HG03575 (cell line): ENCODE data around the gene ZSWIM7.
"Not testable (repeated sequence)": the region's sequence is repeated elsewhere in the genome, so short reads cannot be mapped to it uniquely, and the experiment has no call there.

Experiments used
- ATAC-seq: cut with Tn5 transposase; IDR thresholded peaks from one replicate; pipeline ENCODE4 v1.9.1; 2021; ENCODE audit not compliant: unreplicated experiment, insufficient number of reproducible peaks, low FRiP score; ENCODE audit errors: extremely low read depth

The ZSWIM7 gene

DNA sequence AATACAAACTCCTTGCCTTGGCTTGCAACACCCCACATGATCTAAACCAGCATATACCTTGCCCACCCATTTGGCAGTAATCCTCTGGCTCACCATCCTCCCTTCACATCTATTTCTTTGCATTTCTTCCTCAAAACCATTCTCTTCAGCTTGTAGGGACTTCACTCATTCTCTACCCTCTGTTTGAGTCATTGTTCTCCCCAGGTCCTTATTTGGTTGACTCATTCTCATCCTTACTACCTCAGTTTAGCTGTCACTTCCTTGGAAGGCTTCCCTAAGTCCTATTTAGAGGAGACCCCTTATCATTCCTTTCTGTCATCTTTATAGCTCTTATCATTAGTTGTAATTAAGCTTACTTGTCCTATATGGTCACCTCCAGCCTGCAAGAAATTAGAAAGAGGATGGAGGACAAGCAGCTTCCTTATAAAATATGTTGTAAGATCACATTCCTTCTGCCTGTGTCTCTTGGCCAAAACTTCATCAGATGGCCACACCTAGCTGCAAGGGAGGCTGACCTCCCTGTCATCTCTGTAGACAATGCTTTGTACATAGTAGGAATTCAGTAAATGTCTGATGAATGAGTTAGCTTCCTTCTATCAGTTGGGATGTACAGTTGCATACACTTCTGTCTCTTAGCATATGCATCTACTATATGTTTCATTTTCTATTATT, 1.9 kb upstream of the ZSWIM7 start:
- ATAC-seq = no peak

DNA sequence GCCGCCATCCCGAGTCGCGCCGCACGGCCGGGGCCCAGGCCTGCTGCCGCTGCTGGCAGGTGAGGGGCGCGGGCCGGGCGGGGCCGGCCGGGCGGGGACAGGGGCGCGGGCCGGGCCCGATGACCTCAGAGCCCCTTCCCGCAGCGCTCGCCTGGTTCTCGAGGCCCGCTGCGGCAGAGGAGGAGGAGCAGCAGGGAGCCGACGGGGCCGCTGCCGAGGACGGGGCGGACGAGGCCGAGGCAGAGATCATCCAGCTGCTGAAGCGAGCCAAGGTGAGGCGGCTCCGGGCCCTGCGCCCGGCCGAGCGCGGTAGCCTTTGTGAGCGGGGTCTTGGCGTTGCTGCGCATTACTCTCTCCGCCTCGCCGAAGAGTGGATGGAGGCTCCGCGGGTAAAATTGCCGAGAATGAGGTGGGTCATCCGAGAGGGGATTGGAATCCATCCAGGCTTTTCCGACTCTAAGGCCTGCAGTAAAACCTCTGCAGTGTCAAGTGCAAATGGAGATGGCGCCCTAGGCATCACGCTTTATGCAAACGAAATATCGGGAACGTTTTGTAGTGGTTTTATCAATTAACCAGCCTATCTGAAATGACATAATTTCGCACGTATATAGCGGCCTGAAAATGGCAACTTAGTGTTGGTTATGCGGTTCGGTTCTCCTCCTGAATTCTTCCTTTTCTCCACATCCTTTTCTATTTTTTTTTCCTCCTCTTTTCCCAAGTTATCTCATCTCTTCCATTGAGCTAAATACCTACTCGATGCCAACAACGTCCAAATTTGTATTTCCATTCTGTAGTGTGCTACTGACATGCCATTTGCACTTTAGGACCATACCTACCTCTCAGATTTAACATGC, 697 bp upstream of the ZSWIM7 start:
- ATAC-seq = no peak

DNA sequence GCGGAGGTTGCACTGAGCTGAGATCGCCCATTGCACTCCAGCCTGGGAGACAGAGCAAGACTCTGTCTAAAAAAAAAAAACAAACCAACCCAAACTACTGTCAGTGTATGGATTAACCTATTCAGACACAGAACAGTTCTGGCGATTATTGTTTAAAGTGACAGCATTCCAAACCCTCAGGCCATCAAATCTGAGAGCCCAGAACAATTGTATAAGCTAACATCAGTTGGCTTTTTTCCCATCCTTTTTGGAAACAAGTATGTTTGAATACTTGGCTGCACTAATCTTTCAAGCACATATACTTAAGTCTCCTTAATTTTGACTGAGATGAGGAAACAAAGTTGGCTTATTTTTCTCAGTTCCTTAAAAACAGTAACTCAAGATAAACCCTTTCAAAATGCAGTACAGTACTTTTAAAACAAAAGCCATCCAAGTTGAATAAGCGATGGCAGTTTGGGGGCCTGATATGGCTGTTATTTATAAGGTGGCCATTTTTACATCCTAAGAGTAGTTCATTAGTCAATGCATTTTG, 1.4 kb downstream of the ZSWIM7 start:
- ATAC-seq = no peak

DNA sequence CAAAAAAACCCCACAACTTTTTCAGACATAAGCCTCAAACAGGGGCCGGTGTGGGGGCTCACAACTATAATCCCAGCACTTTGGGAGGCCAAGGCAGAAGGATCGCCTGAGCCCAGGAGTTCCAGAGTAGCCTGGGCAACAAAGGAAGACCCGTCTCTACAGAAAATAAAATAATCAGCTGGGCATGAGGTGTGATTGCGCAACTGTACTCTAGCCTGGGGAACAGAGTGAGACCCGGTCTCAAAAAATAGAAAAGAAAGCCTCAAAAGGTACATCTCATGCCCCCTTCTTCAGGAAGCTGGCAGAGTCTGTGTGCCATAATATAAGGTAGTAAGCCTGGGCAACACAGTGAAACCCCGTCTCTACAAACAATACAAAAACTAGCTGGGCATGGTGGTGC, 3.2 kb downstream of the ZSWIM7 start:
- no peak for ATAC-seq

DNA sequence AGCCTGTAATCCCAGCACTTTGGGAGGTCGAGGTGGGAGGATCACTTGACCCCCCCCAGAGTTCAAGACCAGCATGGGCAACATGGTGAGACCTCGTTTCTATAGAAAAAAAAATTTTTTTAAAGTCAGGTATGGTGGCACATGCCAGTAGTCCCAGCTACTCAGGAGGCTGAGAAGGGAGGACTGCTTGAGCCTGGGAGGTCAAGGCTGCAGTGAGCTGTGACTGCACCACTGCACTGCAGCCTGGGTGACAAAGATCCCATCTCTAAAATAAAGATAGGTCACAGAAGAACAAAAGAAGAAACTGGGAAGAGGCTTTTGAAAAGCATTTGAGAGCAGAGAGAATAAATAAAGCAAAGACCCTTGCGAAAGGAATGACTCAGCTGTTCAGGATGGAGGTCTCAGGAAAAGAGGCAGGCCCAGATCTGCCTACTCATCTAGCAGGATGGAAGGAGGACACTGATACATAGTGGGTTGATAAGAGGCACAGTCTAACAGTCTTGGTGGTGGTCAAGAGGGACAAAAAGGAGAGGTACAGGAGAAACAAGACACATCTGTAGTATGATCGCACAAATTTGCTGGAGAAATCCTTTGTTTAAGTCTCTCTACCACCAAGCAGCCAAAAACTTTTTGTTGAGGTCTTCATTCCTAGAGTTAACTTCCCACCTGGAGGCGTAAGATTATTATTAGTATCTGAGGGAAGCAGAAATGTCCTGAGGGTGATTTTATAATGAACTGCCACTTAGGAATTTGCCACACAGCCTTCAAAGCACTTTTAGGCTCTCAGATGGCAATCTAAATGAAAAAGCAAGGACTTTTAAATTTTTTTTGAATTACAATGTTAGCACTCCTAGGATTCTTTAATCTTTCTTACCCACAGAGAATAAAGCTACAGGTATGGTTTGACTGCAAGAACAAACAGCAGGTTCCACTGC, 17.6 kb downstream of the ZSWIM7 start:
- no peak for ATAC-seq

DNA sequence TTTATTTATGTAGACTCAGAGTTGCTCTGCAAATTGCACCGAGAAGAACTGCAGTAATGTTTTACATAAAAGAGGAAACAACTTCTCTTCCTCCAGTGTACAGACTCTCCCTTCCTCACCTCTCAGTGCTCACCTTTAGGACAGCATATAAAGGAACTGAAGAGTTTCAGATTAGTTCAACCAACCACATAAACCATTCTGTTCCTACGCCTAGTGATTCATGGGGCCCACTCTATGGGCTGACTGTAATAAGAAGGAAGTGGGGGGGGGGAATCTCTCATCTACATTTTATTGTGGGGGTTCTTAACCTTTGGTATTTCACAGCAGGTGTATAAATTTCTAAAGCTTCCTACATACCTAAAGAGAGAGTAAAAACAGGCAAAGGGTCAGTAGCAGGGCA, 18.3 kb downstream of the ZSWIM7 start:
- peak; percentile 70 for ATAC-seq

DNA sequence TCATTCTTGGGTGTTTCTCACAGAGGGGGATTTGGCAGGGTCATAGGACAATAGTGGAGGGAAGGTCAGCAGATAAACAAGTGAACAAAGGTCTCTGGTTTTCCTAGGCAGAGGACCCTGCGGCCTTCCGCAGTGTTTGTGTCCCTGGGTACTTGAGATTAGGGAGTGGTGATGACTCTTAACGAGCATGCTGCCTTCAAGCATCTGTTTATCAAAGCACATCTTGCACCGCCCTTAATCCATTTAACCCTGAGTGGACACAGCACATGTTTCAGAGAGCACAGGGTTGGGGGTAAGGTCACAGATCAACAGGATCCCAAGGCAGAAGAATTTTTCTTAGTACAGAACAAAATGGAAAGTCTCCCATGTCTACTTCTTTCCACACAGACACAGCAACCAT, 20.5 kb downstream of the ZSWIM7 start:
- not testable (repeated sequence) for ATAC-seq

DNA sequence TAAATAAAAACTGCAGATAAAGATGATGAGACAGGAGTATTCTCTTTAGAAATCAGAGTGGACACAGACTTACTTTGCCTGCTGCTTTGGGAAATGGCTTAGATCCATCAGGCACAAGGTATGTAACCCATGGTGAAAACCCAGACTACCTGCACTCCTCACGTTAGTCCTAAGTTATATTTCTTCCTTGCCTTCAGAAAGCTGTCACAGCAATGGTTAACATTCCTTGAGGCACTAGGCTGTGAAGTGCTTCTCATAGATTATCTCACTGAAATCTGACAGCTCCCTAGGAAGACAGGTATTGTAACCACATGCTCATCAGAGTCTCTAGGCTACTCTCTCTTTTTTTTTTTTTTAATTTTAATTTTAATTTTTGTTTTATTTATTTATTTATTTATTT, 20.9 kb downstream of the ZSWIM7 start:
- ATAC-seq = no peak

DNA sequence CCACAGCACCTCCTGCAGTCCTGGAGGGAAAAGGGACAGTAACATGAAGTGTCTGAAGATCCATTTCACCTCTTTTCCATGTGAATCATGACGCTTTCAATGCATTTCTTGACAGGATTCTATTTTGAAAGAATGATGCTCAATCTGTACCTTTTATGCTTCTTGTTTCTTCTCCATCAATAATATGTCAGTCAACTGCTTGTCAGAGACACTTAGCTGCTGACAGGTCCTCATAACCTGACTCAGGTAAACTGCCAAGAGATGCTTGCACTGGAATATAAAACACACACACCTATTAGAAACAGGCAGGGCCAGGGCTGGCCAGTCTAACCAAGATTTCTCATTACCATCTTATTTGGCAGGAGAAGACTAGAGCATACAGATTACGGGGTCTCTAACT, 21.6 kb downstream of the ZSWIM7 start:
- ATAC-seq = no peak

DNA sequence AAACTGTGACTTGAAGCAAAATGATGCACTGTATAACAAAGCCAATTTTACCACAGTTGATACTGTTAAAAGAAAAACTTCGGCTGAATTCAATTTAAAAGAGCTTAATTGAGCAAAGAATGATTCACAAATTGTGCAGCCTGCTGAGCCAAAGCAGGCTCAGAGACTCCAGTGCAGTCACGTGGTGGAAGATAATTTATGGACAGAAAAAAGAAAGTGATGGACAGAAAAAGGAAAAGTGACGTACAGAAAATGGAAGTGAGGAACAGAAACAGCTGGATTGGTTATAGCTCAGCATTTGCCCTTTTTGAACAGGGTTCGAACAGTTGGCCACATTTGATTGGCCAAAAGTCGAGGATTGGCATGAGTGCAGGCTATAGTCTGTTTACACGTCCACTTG, 25.7 kb downstream of the ZSWIM7 start:
- no peak for ATAC-seq

DNA sequence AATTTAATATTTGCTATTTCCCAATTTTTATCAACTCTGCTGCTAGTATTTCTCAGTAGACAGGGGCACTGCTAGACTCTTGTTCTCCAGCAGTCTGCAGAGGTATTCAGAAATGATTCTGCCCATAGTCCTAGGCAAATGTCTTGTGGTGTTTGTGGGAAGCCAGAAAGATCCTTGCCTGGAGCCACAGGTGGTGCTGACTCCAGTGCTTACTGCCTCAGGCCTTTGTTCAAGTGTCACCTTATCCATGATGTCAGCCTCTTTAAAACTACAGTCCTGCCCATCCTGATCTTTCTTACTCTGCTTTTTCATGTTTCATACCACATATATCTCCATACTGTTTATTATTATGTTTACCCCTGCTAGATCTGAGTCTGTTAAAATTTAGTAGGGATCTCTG, 26.5 kb downstream of the ZSWIM7 start:
- no peak for ATAC-seq

DNA sequence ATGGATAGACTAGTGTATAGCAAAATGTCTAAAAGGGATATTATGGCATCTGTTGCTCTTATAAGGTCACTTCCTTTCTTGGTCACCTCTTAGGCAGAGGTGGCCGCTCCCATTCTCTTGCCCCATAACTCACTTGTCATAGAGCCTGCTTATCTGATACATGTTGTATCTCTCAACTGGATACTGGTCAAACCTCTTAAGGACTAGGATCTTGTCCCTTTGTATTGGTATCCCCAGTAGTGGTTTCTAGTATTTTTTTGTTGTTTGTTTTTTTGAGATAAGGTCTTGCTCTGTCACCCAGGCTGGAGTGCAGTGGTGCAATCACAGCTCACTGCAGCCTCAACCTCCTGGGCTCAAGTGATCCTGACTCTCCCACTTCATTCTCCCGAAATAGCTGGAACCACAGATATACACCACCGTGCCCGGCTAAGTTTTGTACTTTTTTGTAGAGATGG, 27.0 kb downstream of the ZSWIM7 start:
- no peak for ATAC-seq

DNA sequence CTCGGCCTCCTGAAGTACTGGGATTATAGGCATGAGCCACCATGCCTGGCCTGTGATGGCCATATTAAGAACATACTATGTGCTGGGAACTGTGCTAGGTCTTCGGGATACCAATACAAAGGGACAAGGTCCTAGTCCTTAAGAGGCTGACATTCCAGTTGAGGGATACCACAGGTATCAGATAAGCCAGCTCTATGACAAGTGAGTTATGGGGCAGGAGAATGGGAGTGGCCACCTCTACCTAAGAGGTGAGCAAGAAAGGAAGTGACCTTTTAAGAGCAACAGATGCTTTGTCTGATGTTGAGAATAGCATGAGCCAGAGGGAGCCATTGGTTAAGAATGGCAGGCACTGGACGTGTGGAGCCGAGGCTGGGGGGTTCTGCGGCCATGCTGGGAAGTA, 27.6 kb downstream of the ZSWIM7 start:
- no peak for ATAC-seq

DNA sequence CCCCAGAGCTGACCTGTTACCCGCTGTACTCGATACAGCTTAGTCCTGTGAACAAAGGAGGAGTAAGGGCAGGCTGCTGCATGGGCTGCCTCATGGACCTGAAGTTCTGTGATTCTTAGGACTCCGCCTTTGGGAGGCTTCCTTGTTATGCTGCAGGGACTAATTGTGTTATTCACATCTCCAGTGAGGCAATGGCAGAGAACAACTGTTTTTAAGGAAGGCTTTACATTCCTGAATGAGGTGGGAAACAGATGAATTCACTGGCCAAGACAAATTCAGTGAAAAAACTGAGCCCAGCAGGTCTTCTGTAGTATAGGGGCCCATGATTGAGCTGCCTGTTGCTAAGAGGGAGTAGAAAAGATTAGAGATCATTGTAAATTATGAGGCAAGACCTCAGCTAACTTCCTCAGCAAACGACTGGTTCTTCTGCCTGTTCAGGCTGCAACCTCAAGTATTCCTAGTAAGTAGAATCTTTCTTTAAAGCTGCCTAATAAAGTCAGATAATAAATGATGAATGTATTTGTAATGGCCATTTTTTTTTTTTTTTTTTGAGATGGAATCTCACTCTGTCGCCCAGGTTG, 28.3 kb downstream of the ZSWIM7 start:
- ATAC-seq = no peak

DNA sequence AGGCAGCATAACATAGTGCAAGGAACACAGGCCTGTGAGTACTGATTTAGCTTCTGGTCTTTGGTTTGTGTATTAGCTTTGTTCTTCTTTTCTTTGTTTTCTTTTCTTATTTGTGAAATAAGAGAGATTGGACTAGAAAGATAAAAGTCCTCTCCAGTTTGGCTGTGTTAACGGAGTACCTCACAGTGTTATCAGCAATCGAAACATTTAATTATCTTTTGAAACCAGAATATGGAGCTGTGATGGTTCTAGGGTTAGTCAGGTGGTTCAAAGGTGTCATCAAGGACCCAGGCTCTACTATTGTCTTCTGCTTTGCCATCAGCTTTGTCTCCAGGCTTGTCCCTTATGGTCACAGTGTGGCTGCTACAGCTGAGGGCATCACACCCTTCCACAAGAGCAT, 29.0 kb downstream of the ZSWIM7 start:
- no peak for ATAC-seq

DNA sequence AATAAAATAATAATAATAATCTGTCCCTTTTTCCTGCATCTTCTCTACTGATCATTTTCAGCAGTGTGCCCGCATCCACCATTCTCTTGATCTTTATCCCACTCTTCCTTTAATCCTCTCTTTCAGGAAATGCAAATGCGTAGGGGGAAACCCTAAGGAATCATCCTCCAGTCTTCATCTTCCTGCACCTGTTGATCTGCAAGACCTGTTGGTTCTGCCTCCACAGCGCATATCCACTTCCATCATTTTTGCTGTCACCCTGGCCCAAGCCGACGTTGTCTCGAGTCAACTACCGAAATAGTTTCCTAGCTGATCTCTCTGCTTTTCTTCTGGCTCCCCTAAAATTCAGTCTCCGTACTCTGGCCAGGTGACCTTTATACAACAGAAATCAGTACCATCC, 30.0 kb downstream of the ZSWIM7 start:
- no peak for ATAC-seq

DNA sequence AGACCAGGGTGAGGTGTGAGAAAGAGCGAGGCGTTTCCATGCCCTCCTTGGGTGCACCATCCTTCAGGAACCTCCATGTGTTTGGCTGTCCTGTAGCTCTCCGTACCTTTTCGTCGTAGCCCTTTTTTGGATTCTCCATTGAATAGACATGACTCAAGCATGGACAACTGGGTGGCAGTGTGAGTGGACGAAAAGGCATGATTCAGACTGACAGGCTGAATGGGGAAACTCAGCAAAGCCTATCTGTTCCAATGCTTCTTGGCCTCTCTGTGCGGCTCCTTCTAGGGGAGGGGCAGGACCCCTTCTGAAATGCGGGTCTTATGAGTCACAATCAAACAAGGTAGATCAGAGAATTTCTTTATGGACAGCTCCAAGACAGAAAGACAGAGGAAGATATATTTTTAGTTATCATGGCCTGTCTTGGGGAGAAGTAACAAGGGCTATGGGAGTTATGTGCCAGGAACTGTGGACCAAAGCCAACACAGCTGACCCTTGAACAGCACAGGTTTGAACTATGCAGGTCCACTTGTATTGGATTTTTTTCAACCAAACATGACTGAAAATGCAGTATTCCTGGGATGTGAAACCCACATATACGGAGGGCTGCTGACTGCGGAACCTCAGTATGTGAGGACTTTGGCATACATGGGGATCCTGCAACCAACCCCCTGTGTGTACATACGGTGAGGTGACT, 31.7 kb downstream of the ZSWIM7 start:
- no peak for ATAC-seq

DNA sequence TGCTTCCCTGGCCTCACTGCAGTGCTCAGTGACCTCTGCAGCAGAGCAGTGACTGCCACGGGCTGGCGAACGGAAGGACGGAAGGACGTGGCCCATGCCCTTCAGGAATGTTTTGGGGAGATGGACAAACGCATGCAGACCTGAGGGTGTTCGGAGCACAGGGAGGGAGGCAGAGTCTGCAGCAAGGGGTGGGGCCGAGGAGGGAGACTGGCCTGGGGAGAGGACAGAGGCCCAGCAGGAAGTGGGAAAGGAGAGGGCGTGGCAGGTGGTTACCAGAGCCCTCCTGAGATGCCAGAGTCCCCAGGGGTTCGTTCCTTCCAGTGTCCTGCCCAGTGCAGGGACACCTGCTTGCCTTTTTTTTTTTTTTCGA, 32.6 kb downstream of the ZSWIM7 start:
- no peak for ATAC-seq
